H1 (cell line): ENCODE measurements around the gene PREX1. TPM values are rescaled to one million over a fixed set of nuclear protein-coding genes. Genes with fewer than 3 reads are reported as not detected.

Experiments used
- CTCF ChIA-PET: fragments of 300-600 bp; sonication (Branson Sonifier 250); formaldehyde crosslinking; loops from one replicate; lab custom pipeline; 2021; ENCODE audit not compliant: partially characterized antibody; lab: Charles Lee
- POLR2A ChIA-PET: fragments of 300-600 bp; sonication (Branson Sonifier 250); formaldehyde crosslinking; loops from one replicate; lab custom pipeline; 2021; ENCODE audit warnings: inconsistent platforms; ENCODE audit not compliant: partially characterized antibody; lab: Charles Lee
- DNase-seq, 2 experiments: peaks; one replicate each; pipeline versions ENCODE4 v3.0.0 to v3.0.0-alpha.2; 2010 to 2022; ENCODE audit warnings: low spot score in 2 of 2, low read depth in 1 of 2, mixed read lengths in 1 of 2
- FAIRE-seq: peaks from 2 replicates; lab custom pipeline; 2011; peaks lifted over from hg19 to GRCh38; lab: Jason Lieb, UNC
- H2AFZ ChIP-seq: 2 replicates; pipeline ENCODE4 v1.8.1; 2012; ENCODE audit warnings: low read length, inconsistent platforms
- H2AK5ac ChIP-seq: 2 replicates; pipeline ENCODE4 v1.6.1; 2013; ENCODE audit warnings: low read depth, low read length
- H2BK120ac ChIP-seq: replicated peaks from 2 replicates; pipeline ENCODE3; 2013; ENCODE audit warnings: low read depth, low read length, inconsistent platforms
- H2BK12ac ChIP-seq: 2 replicates; pipeline ENCODE4 v1.6.1; 2013; ENCODE audit warnings: low read depth, low read length
- H2BK15ac ChIP-seq: 2 replicates; pipeline ENCODE4 v1.6.1; 2013; ENCODE audit warnings: low read length
- H2BK20ac ChIP-seq: 2 replicates; pipeline ENCODE4 v1.6.1; 2013; ENCODE audit warnings: low read length
- H2BK5ac ChIP-seq: 2 replicates; pipeline ENCODE4 v1.6.1; 2013; ENCODE audit warnings: low read depth, low read length
- H3K14ac ChIP-seq: 2 replicates; pipeline ENCODE4 v1.6.1; 2013; ENCODE audit warnings: inconsistent platforms; ENCODE audit not compliant: insufficient read length
- H3K18ac ChIP-seq: 2 replicates; pipeline ENCODE4 v1.6.1; 2013; ENCODE audit warnings: low read length; ENCODE audit errors: extremely low read depth
- H3K23ac ChIP-seq: 2 replicates; pipeline ENCODE4 v1.6.1; 2013; ENCODE audit warnings: inconsistent platforms; ENCODE audit not compliant: insufficient read length
- H3K23me2 ChIP-seq: 2 replicates; pipeline ENCODE4 v1.6.1; 2013; ENCODE audit warnings: low read depth, low read length
- H3K27ac ChIP-seq: 2 replicates; pipeline ENCODE4 v1.6.1; 2011; ENCODE audit warnings: low read depth, low read length, inconsistent platforms
- H3K27me3 ChIP-seq, 4 experiments: replicated peaks in 1 of 4; 1 replicate in 1 of 4; 2 replicates in 3 of 4; pipeline versions ENCODE4 v1.6.1 to v1.8.1; 2011 to 2013; ENCODE audit warnings: low read length in 3 of 4, mild to moderate bottlenecking in 3 of 4, inconsistent platforms in 2 of 4, mixed read lengths in 2 of 4, moderate library complexity in 1 of 4; ENCODE audit not compliant: control insufficient read depth in 3 of 4, insufficient read depth in 3 of 4; ENCODE audit errors: extremely low read depth in 1 of 4
- H3K36me3 ChIP-seq, 4 experiments: 2 replicates each; pipeline versions ENCODE4 v1.6.1 to v1.8.1; 2011 to 2013; ENCODE audit warnings: mild to moderate bottlenecking in 4 of 4, low read length in 3 of 4, moderate library complexity in 2 of 4, control low read depth in 1 of 4, inconsistent platforms in 1 of 4; ENCODE audit not compliant: insufficient read depth in 4 of 4, control insufficient read depth in 2 of 4
- H3K4ac ChIP-seq: replicated peaks from 2 replicates; pipeline ENCODE3; 2013; ENCODE audit warnings: low read length, low read depth, mixed read lengths, inconsistent platforms; ENCODE audit not compliant: insufficient read length
- H3K4me1 ChIP-seq, 4 experiments: replicated peaks in 1 of 4; 1 replicate in 1 of 4; 2 replicates in 3 of 4; pipeline versions ENCODE4 v1.6.1 to v1.8.1; 2011 to 2013; ENCODE audit warnings: low read length in 3 of 4, inconsistent platforms in 2 of 4, mixed read lengths in 1 of 4; ENCODE audit not compliant: insufficient read depth in 4 of 4, control insufficient read depth in 3 of 4
- H3K4me2 ChIP-seq, 2 experiments: 2 replicates each; pipeline versions ENCODE4 v1.6.1 to v1.8.1; 2011 to 2013; ENCODE audit warnings: low read depth in 2 of 2, low read length in 2 of 2, control low read depth in 1 of 2, inconsistent platforms in 1 of 2, mild to moderate bottlenecking in 1 of 2; ENCODE audit not compliant: insufficient read depth in 1 of 2
- H3K4me3 ChIP-seq, 4 experiments: fragments of 200-600, 300-600 bp in 1 of 4; sonication (generic), shearing (Covaris generic), sonication (Bioruptor Twin) in 1 of 4; 2 replicates each; pipeline versions ENCODE4 v1.5.1 to v1.8.1; 2011 to 2016; ENCODE audit warnings: low read length in 4 of 4, low read depth in 3 of 4, control low read depth in 2 of 4, inconsistent platforms in 2 of 4, mild to moderate bottlenecking in 2 of 4, mixed read lengths in 1 of 4, moderate library complexity in 1 of 4; ENCODE audit not compliant: insufficient read depth in 2 of 4; ENCODE audit errors: extremely low read depth in 1 of 4
- H3K56ac ChIP-seq: replicated peaks from 2 replicates; pipeline ENCODE3; 2013; ENCODE audit warnings: low read depth, mild to moderate bottlenecking, mixed read lengths, low read length, inconsistent platforms; ENCODE audit not compliant: insufficient read length
- H3K79me1 ChIP-seq: 2 replicates; pipeline ENCODE4 v1.6.1; 2013; ENCODE audit warnings: low read depth, low read length, control low read depth
- H3K79me2 ChIP-seq, 2 experiments: 2 replicates each; pipeline versions ENCODE4 v1.6.1 to v1.8.1; 2012 to 2013; ENCODE audit warnings: low read length in 2 of 2, mild to moderate bottlenecking in 2 of 2, inconsistent platforms in 1 of 2; ENCODE audit not compliant: insufficient read depth in 2 of 2, control insufficient read depth in 1 of 2
- H3K9ac ChIP-seq, 4 experiments: replicated peaks in 1 of 4; 1 replicate in 1 of 4; 2 replicates in 3 of 4; pipeline versions ENCODE4 v1.6.1 to v1.8.1; 2011 to 2013; ENCODE audit warnings: low read depth in 3 of 4, low read length in 3 of 4, control low read depth in 2 of 4, mild to moderate bottlenecking in 2 of 4, moderate library complexity in 2 of 4, inconsistent platforms in 1 of 4; ENCODE audit errors: extremely low read depth in 1 of 4
- H3K9me3 ChIP-seq, 2 experiments: 2 replicates each; pipeline versions ENCODE4 v1.6.1 to v1.8.1; 2012 to 2013; ENCODE audit warnings: mild to moderate bottlenecking in 2 of 2, moderate library complexity in 2 of 2, control low read depth in 1 of 2, inconsistent platforms in 1 of 2, low read depth in 1 of 2, low read length in 1 of 2, mixed read lengths in 1 of 2; ENCODE audit not compliant: insufficient read depth in 2 of 2
- H4K20me1 ChIP-seq, 2 experiments: replicated peaks in 1 of 2; 2 replicates each; pipeline versions ENCODE3 to v1.8.1; 2011 to 2013; ENCODE audit warnings: inconsistent platforms in 2 of 2, low read length in 2 of 2, mild to moderate bottlenecking in 1 of 2; ENCODE audit not compliant: insufficient read depth in 2 of 2, control insufficient read depth in 1 of 2
- H4K5ac ChIP-seq: 2 replicates; pipeline ENCODE4 v1.6.1; 2013; ENCODE audit warnings: low read length, low read depth, mixed read lengths, inconsistent platforms; ENCODE audit not compliant: insufficient read length
- H4K8ac ChIP-seq: 2 replicates; pipeline ENCODE4 v1.8.0; 2013; ENCODE audit warnings: mild to moderate bottlenecking, moderate library complexity, low read length, inconsistent platforms; ENCODE audit not compliant: insufficient read depth; ENCODE audit errors: extremely low read depth
- H4K91ac ChIP-seq: replicated peaks from 2 replicates; pipeline ENCODE3; 2013; ENCODE audit warnings: low read length, mixed read lengths, inconsistent platforms; ENCODE audit not compliant: insufficient read length
- CBX8 ChIP-seq: fragments of 300-800, 300-1000 bp; sonication (generic); IDR thresholded peaks from 2 replicates; pipeline ENCODE4 v1.7.1; 2016; ENCODE audit warnings: low read depth, low read length, borderline replicate concordance
- GTF2F1 ChIP-seq: IDR thresholded peaks from 2 replicates; pipeline ENCODE4 v1.6.1; 2012; ENCODE audit warnings: low read depth, low read length, improper control_type of control experiment, borderline replicate concordance
- KDM1A ChIP-seq: fragments of 200-600, 300-600 bp; sonication (generic); IDR thresholded peaks from 2 replicates; pipeline ENCODE4 v1.7.1; 2016; ENCODE audit warnings: mild to moderate bottlenecking, low read length, borderline replicate concordance
- NANOG ChIP-seq: IDR thresholded peaks from 2 replicates; pipeline ENCODE4 v1.6.1; 2011; ENCODE audit warnings: low read length, low read depth, mild to moderate bottlenecking, inconsistent platforms; ENCODE audit not compliant: insufficient read depth, poor library complexity, severe bottlenecking
- POU5F1 ChIP-seq: IDR thresholded peaks from 2 replicates; pipeline ENCODE4 v1.6.1; 2011; ENCODE audit warnings: low read depth, mild to moderate bottlenecking, low read length, moderate library complexity
- SP1 ChIP-seq: IDR thresholded peaks from 2 replicates; pipeline ENCODE4 v1.6.1; 2011; ENCODE audit warnings: low read depth, low read length
- TEAD4 ChIP-seq: IDR thresholded peaks from 2 replicates; pipeline ENCODE4 v1.6.1; 2012; ENCODE audit warnings: low read depth, low read length, inconsistent platforms, mixed read lengths
- ZNF274 ChIP-seq: IDR thresholded peaks from 2 replicates; pipeline ENCODE4 v1.7.0; 2012; ENCODE audit warnings: low read length, borderline replicate concordance; ENCODE audit errors: extremely low read depth
- WGBS, 2 experiments: shearing (Covaris generic) in 1 of 2; methylation state at CpG; one replicate each; pipeline versions ENCODE4 v1.1.6 to v1.1.7; 2013 to 2015; ENCODE audit warnings: low lambda C conversion rate in 2 of 2, mixed read lengths in 2 of 2, inconsistent platforms in 1 of 2, low coverage in 1 of 2, missing lambda C conversion rate in 1 of 2; ENCODE audit not compliant: insufficient replicate concordance in 2 of 2, insufficient coverage in 1 of 2, insufficient read length in 1 of 2; ENCODE audit errors: extremely low coverage in 1 of 2, missing lambda C conversion rate in 1 of 2; 5-methylcytosine and 5-hydroxymethylcytosine counted together
- polyA plus RNA-seq, 7 experiments: library from polyadenylated mRNA; depleted of rRNA in 3 of 7; stranded (reverse) in 5 of 7; unstranded in 2 of 7; fragments of >200 nt in 5 of 7; fragments of 200-250 nt in 2 of 7; gene quantifications; 1 replicate in 5 of 7; 2 replicates in 1 of 7; 4 replicates in 1 of 7; pipeline versions ENCODE4 v1.2.1 to v1.2.3, GENCODE V29; 2011 to 2013; ENCODE audit warnings: missing spikeins in 2 of 7, mixed read lengths in 2 of 7
- total RNA-seq: library from RNA; stranded (reverse); fragmentation: NEBNext Ultra II Directional; extraction: Animal tissue kit (Norgen Biotek cat#: 25700); gene quantifications from 2 replicates; pipeline ENCODE4 v1.2.1, GENCODE V29; 2021
- TF ChIP-seq, protein P1 (sequence below): IDR thresholded peaks from 2 replicates; pipeline ENCODE4 v1.6.1; 2012; ENCODE audit warnings: inconsistent platforms
- TF ChIP-seq, protein P2 (sequence below): IDR thresholded peaks from 2 replicates; pipeline ENCODE4 v1.6.1; 2011; ENCODE audit warnings: low read depth, mild to moderate bottlenecking, low read length; ENCODE audit not compliant: insufficient read depth
- TF ChIP-seq, protein P3 (sequence below): IDR thresholded peaks from 2 replicates; pipeline ENCODE4 v1.6.1; 2012; ENCODE audit warnings: inconsistent platforms

The PREX1 gene
- total and polyA plus RNA-seq, 2 of the 8 experiments (the other 6 are each of a cell fraction or from before 2014, with no cell fraction given): 10.7 to 12.8 TPM

DNA sequence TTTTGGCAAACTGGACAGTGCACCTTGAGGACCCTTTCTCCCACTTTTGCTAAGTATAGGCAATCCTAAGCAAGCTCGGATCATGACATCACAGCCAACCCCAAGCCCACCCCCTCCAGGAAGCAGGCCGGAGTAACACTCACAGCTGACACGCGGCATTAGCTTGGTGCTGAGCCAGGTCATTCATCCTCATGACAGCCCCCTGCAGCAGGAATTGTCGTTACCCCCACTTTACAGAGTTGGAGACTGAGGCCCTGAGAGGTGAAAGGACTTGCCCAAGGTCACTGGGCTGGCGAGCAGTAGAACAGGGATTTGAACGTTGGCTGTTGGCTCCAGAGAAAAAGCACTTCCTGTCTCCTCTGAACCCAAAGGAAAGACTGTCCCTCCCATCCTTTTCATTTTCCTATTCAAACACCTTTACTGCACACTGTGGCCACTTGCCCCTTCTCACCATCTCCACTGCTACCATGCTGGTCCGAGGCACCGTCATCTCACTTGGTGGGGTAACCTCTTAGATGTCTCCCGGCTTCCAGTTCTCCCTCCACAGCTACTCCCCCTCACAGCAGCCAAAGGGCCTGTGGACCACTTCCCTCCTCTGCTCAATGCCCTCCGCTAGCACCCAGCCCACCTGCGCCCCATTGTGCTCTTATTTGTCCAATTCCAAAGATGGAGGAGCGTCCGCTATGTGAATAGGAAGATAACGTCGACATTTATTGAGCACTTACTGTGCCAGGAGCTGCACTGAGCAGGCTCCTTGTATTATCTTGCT is 84.7 kb downstream of the PREX1 start:
- H3K4me1 ChIP-seq: peaks cover 0 to 18% (median 10%) of the 10 kb centered on the region in 4 experiments; a peak in 5 of 7 replicates
- no peak overlapping the region for H2BK5ac ChIP-seq
- H2AK5ac ChIP-seq: no peak overlapping the region
- POLR2A ChIA-PET: no interaction called here
- no peak overlapping the region for H3K18ac ChIP-seq
- no peak overlapping the region for H4K5ac ChIP-seq
- CTCF ChIA-PET: interaction anchor here (1.1 to 2.1 kb wide), 4 partner anchors 13 to 85 kb away, joined by 3 to 6 read pairs (median 4); no protein-coding TSS in a partner anchor
- H3K79me1 ChIP-seq: peaks cover 2% of the 10 kb centered on the region; the same call in 1 of the 2 replicates
- no peak overlapping the region for H2BK15ac ChIP-seq
- H3K27ac ChIP-seq: no peak overlapping the region
- WGBS, 2 experiments: 95% methylated on average over 16 of the region's 16 CpGs; no CpG with 5 or more reads in 1 of the 2 experiments
- H3K56ac ChIP-seq: no peak overlapping the region
- no peak overlapping the region for H4K8ac ChIP-seq
- H3K23ac ChIP-seq: no peak overlapping the region
- H3K27me3 ChIP-seq: no peaks in the 10 kb centered on the region
- H3K23me2 ChIP-seq: no peaks in the 10 kb centered on the region
- FAIRE-seq (no peak), DNase-seq (no peak)
- no peaks in the 10 kb centered on the region for H3K9me3 ChIP-seq
- H3K14ac ChIP-seq: no peak overlapping the region
- no peak overlapping the region for H3K4ac ChIP-seq
- H3K79me2 ChIP-seq: no peaks in the 10 kb centered on the region
- H2BK12ac ChIP-seq: no peak overlapping the region
- no peak overlapping the region for H3K9ac ChIP-seq
- H4K91ac ChIP-seq: no peak overlapping the region
- no peak overlapping the region for H3K4me3 ChIP-seq
- no peak overlapping the region for H3K4me2 ChIP-seq
- H2AFZ ChIP-seq: no peak overlapping the region
- H3K36me3 ChIP-seq: no peaks in the 10 kb centered on the region
- no peak overlapping the region for H2BK120ac ChIP-seq
- no peak overlapping the region for H2BK20ac ChIP-seq
- H4K20me1 ChIP-seq: no peaks in the 10 kb centered on the region
- TF ChIP-seq, protein P1, sequence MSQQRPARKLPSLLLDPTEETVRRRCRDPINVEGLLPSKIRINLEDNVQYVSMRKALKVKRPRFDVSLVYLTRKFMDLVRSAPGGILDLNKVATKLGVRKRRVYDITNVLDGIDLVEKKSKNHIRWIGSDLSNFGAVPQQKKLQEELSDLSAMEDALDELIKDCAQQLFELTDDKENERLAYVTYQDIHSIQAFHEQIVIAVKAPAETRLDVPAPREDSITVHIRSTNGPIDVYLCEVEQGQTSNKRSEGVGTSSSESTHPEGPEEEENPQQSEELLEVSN: no peak
- no peak for TF ChIP-seq CBX8
- no peak for TF ChIP-seq GTF2F1
- TF ChIP-seq KDM1A: no peak
- TF ChIP-seq POU5F1: no peak
- TF ChIP-seq, protein P2, sequence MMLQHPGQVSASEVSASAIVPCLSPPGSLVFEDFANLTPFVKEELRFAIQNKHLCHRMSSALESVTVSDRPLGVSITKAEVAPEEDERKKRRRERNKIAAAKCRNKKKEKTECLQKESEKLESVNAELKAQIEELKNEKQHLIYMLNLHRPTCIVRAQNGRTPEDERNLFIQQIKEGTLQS: no peak
- no peak for TF ChIP-seq NANOG
- TF ChIP-seq ZNF274: no peak
- TF ChIP-seq, protein P3, sequence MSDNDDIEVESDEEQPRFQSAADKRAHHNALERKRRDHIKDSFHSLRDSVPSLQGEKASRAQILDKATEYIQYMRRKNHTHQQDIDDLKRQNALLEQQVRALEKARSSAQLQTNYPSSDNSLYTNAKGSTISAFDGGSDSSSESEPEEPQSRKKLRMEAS: no peak
- TF ChIP-seq TEAD4: no peak
- TF ChIP-seq SP1: no peak
